GM18909 (cell line): ENCODE measurements around the gene NFATC2.
"Not testable (repeated sequence)": the region's sequence is repeated elsewhere in the genome, so short reads cannot be mapped to it uniquely, and the experiment has no call there.

Experiments used
- ATAC-seq: cut with Tn5 transposase; IDR thresholded peaks from one replicate; pipeline ENCODE4 v1.9.1; 2021; ENCODE audit warnings: mild to moderate bottlenecking; ENCODE audit not compliant: unreplicated experiment, poor library complexity

The NFATC2 gene

GRCh38 chr20:51482836-51483473 lies 59.6 kb downstream of the NFATC2 start:
- no peak for ATAC-seq

GRCh38 chr20:51481341-51481914 lies 61.1 kb downstream of the NFATC2 start:
- no peak for ATAC-seq

GRCh38 chr20:51480507-51481270 lies 61.8 kb downstream of the NFATC2 start:
- ATAC-seq, result peak; percentile 75

GRCh38 chr20:51476106-51476505 lies 66.4 kb downstream of the NFATC2 start:
- ATAC-seq, result not testable (repeated sequence)

- ATAC-seq, result no peak
Observed at GRCh38 chr20:51473771-51474170, 68.7 kb downstream of the NFATC2 start.

- ATAC-seq, result no peak
Observed at GRCh38 chr20:51473256-51473655, 69.3 kb downstream of the NFATC2 start.

GRCh38 chr20:51470907-51471411 lies 71.6 kb downstream of the NFATC2 start:
- no peak for ATAC-seq

- no peak for ATAC-seq
Observed at GRCh38 chr20:51470499-51470820, 72.1 kb downstream of the NFATC2 start.

GRCh38 chr20:51469578-51470498 lies 72.7 kb downstream of the NFATC2 start:
- no peak for ATAC-seq

GRCh38 chr20:51469046-51469445 lies 73.5 kb downstream of the NFATC2 start:
- ATAC-seq, result no peak

- ATAC-seq, result no peak
Observed at GRCh38 chr20:51468636-51469035, 73.9 kb downstream of the NFATC2 start.

- no peak for ATAC-seq
Observed at GRCh38 chr20:51467956-51468626, 74.4 kb downstream of the NFATC2 start.

- ATAC-seq, result no peak
Observed at GRCh38 chr20:51463998-51464397, 78.5 kb downstream of the NFATC2 start.

GRCh38 chr20:51463560-51463959 lies 79.0 kb downstream of the NFATC2 start:
- no peak for ATAC-seq

- ATAC-seq, result no peak
Observed at GRCh38 chr20:51462566-51463276, 79.8 kb downstream of the NFATC2 start.

- not testable (repeated sequence) for ATAC-seq
Observed at GRCh38 chr20:51461846-51462245, 80.7 kb downstream of the NFATC2 start.

- ATAC-seq, result peak; percentile 29
Observed at GRCh38 chr20:51461306-51461705, 81.2 kb downstream of the NFATC2 start.

GRCh38 chr20:51460569-51461265 lies 81.8 kb downstream of the NFATC2 start:
- peak; percentile 94 for ATAC-seq

GRCh38 chr20:51460163-51460562 lies 82.4 kb downstream of the NFATC2 start:
- no peak for ATAC-seq
